Measurements from ENCODE around the gene OR6C6. TPM values are rescaled to one million over a fixed set of nuclear protein-coding genes. Genes with fewer than 3 reads are reported as not detected.
"Not testable (repeated sequence)": the region's sequence is repeated elsewhere in the genome, so short reads cannot be mapped to it uniquely, and the experiment has no call there.

OR6C6 gene
- total RNA-seq = not detected

GRCh38 chr12:55296469-55296868, at the start of gene OR6C6:
OR6C6 (minus strand) TSS chr12:55296569; CDS start chr12:55295232, 1,337 bp downstream.
- no peaks in the 10 kb centered on the region for H3K4me1 ChIP-seq
- no peak for ATAC-seq
- 70 to 84% methylated on average over 2 of the region's 2 CpGs for WGBS, 2 donors (ENCODE audit: low coverage in 1 of 2)
- TF ChIP-seq EP300 (IDR thresholded peaks at IDR 0.05) (no peak), POLR2A (IDR thresholded peaks at IDR 0.05) (no peak), CTCF (IDR thresholded peaks at IDR 0.05) (no peak), POLR2AphosphoS5 (IDR thresholded peaks at IDR 0.05) (no peak)
- no peaks in the 10 kb centered on the region for H3K9me3 ChIP-seq
- H3K4me3 ChIP-seq = no peak within 1 kb of the TSS
- H3K36me3 ChIP-seq = no peaks in the 10 kb centered on the region
- no peaks in the 10 kb centered on the region for H3K27me3 ChIP-seq
- H3K27ac ChIP-seq = no peak within 1 kb of the TSS

GRCh38 chr12:55336002-55336401, 39.6 kb upstream of the OR6C6 start:
- ATAC-seq = no peak
- Histone ChIP-seq H3K4me1 (no peaks in the 10 kb centered on the region), H3K9me3 (no peaks in the 10 kb centered on the region), H3K4me3 (no peak overlapping the region), H3K27ac (no peak overlapping the region), H3K36me3 (no peaks in the 10 kb centered on the region), H3K27me3 (no peaks in the 10 kb centered on the region)
- TF ChIP-seq EP300 (IDR thresholded peaks at IDR 0.05) (no peak), CTCF (IDR thresholded peaks at IDR 0.05) (no peak), POLR2AphosphoS5 (IDR thresholded peaks at IDR 0.05) (no peak), POLR2A (IDR thresholded peaks at IDR 0.05) (no peak)
- 86 to 87% methylated on average over 10 of the region's 10 CpGs for WGBS, 2 donors (ENCODE audit: low coverage in 1 of 2)

GRCh38 chr12:55330446-55330845, 34.1 kb upstream of the OR6C6 start, which contains the start of gene OR6C3:
OR6C3 (plus strand) TSS chr12:55330746; CDS start chr12:55331701, 955 bp downstream.
- no peaks in the 10 kb centered on the region for H3K4me1 ChIP-seq
- no peak for ATAC-seq
- no peak within 1 kb of the TSS for H3K27ac ChIP-seq
- H3K27me3 ChIP-seq = no peaks in the 10 kb centered on the region
- no peaks in the 10 kb centered on the region for H3K9me3 ChIP-seq
- no peak for TF ChIP-seq POLR2AphosphoS5 (IDR thresholded peaks at IDR 0.05)
- H3K36me3 ChIP-seq = no peaks in the 10 kb centered on the region
- no peak within 1 kb of the TSS for H3K4me3 ChIP-seq
- WGBS, 2 donors (ENCODE audit: low coverage in 1 of 2) = 86 to 100% methylated on average over 1 of the region's 1 CpG

- not testable (repeated sequence) for ATAC-seq, H3K27ac ChIP-seq, H3K27me3 ChIP-seq, H3K36me3 ChIP-seq, H3K9me3 ChIP-seq, H3K4me3 ChIP-seq, H3K4me1 ChIP-seq
- WGBS, 2 donors (ENCODE audit: low coverage in 1 of 2) = 83 to 95% methylated on average over 2 to 4 of the region's 6 CpGs
Measured at GRCh38 chr12:55325801-55326200, 29.4 kb upstream of the OR6C6 start.

- Histone ChIP-seq H3K9me3 (peaks cover 0 to 8% (median 0%) of the 10 kb centered on the region in 3 donors), H3K36me3 (no peaks in the 10 kb centered on the region), H3K27me3 (no peaks in the 10 kb centered on the region), H3K4me1 (no peaks in the 10 kb centered on the region), H3K4me3 (no peak overlapping the region), H3K27ac (no peak overlapping the region)
- 73 to 75% methylated on average over 4 of the region's 4 CpGs for WGBS, 2 donors (ENCODE audit: low coverage in 1 of 2)
- no peak for TF ChIP-seq POLR2AphosphoS5 (IDR thresholded peaks at IDR 0.05)
- no peak for TF ChIP-seq POLR2A (IDR thresholded peaks at IDR 0.05)
- TF ChIP-seq EP300 (IDR thresholded peaks at IDR 0.05) = no peak
- no peak for TF ChIP-seq CTCF (IDR thresholded peaks at IDR 0.05)
- no peak for ATAC-seq
Measured at GRCh38 chr12:55320201-55320600, 23.8 kb upstream of the OR6C6 start.

GRCh38 chr12:55314043-55314442, 17.7 kb upstream of the OR6C6 start, which contains the start of gene OR6C1:
OR6C1 (plus strand) TSS chr12:55314343; CDS start chr12:55320600, 6,257 bp downstream.
- WGBS, 2 donors (ENCODE audit: low coverage in 1 of 2) = 81 to 88% methylated on average over 2 of the region's 2 CpGs
- Histone ChIP-seq H3K4me3 (no peak within 1 kb of the TSS), H3K9me3 (no peaks in the 10 kb centered on the region), H3K27ac (no peak within 1 kb of the TSS), H3K27me3 (no peaks in the 10 kb centered on the region), H3K4me1 (no peaks in the 10 kb centered on the region), H3K36me3 (no peaks in the 10 kb centered on the region)
- ATAC-seq = no peak
- TF ChIP-seq CTCF (IDR thresholded peaks at IDR 0.05) = no peak
- no peak for TF ChIP-seq POLR2AphosphoS5 (IDR thresholded peaks at IDR 0.05)
- TF ChIP-seq EP300 (IDR thresholded peaks at IDR 0.05) = no peak
- no peak for TF ChIP-seq POLR2A (IDR thresholded peaks at IDR 0.05)

All from gastroesophageal sphincter (tissue), 4 donors.